OCI-LY3 (cell line): ENCODE measurements around the gene PRPH2.

ENCODE experiments used
- H2AFZ ChIP-seq: fragments of 200-600, 300-600 bp; shearing (Covaris generic); 2 replicates; pipeline ENCODE4 v1.6.0; 2014; ENCODE audit warnings: antibody characterized with exemption, low read depth, low read length
- H3K27ac ChIP-seq: fragments of 200-600, 300-600 bp; sonication (generic); 2 replicates; pipeline ENCODE4 v1.5.1; 2014; ENCODE audit warnings: mild to moderate bottlenecking, low read length, moderate library complexity, mixed read lengths
- H3K27me3 ChIP-seq: fragments of 200-600, 300-600 bp; sonication (generic); 2 replicates; pipeline ENCODE4 v1.6.1; 2014; ENCODE audit warnings: low read depth, low read length, mixed read lengths
- H3K36me3 ChIP-seq: fragments of 200-600, 300-600 bp; sonication (generic); replicated peaks from 2 replicates; pipeline ENCODE3; 2014; ENCODE audit warnings: low read depth, low read length, mixed read lengths
- H3K4me1 ChIP-seq: fragments of 300-600, 200-600 bp; sonication (generic); 2 replicates; pipeline ENCODE4 v1.6.1; 2014; ENCODE audit warnings: low read length, mixed read lengths
- H3K4me2 ChIP-seq: fragments of 200-600, 300-600 bp; sonication (generic); 2 replicates; pipeline ENCODE4 v1.6.1; 2014; ENCODE audit warnings: low read length, mixed read lengths
- H3K4me3 ChIP-seq: fragments of 300-600, 200-600 bp; sonication (generic); 2 replicates; pipeline ENCODE4 v1.5.1; 2014; ENCODE audit warnings: antibody characterized with exemption, mild to moderate bottlenecking, low read length, moderate library complexity
- H3K79me2 ChIP-seq: fragments of 300-600, 200-600 bp; shearing (Covaris generic); 2 replicates; pipeline ENCODE4 v1.6.1; 2014; ENCODE audit warnings: mild to moderate bottlenecking, low read length, mixed read lengths
- H3K9ac ChIP-seq: fragments of 300-600, 200-600 bp; shearing (Covaris generic); 2 replicates; pipeline ENCODE4 v1.6.0; 2014; ENCODE audit warnings: mild to moderate bottlenecking, low read length, moderate library complexity
- H3K9me3 ChIP-seq: fragments of 200-600, 300-600 bp; shearing (Covaris generic); 2 replicates; pipeline ENCODE4 v1.6.1; 2014; ENCODE audit warnings: low read length, mixed read lengths; ENCODE audit not compliant: insufficient read depth
- H4K20me1 ChIP-seq: fragments of 200-600, 300-600 bp; sonication (generic); 2 replicates; pipeline ENCODE4 v1.6.1; 2016; ENCODE audit warnings: low read length, mixed read lengths; ENCODE audit not compliant: insufficient read depth
- EZH2phosphoT487 ChIP-seq: fragments of 200-600 bp; shearing (Covaris generic); IDR thresholded peaks from 2 replicates; pipeline ENCODE4 v1.6.1; 2018; ENCODE audit warnings: antibody characterized with exemption, mixed run types, low read depth
- TF ChIP-seq, protein P1 (sequence below): fragments of 200-600, 300-600 bp; sonication (generic); IDR thresholded peaks from 2 replicates; pipeline ENCODE4 v1.5.1; 2014; ENCODE audit warnings: antibody characterized with exemption, low read length, low read depth

The PRPH2 gene

GRCh38 chr6:42751055-42751454, 28.7 kb upstream of the PRPH2 start:
- Histone ChIP-seq H3K36me3 (peaks cover 4% of the 10 kb centered on the region), H3K4me1 (peaks cover 16% of the 10 kb centered on the region), H3K9me3 (no peaks in the 10 kb centered on the region), H2AFZ (no peak overlapping the region), H3K27me3 (no peaks in the 10 kb centered on the region), H3K27ac (no peak overlapping the region), H3K4me2 (no peak overlapping the region), H3K9ac (no peak overlapping the region), H3K79me2 (no peaks in the 10 kb centered on the region), H3K4me3 (no peak overlapping the region), H4K20me1 (no peaks in the 10 kb centered on the region)
- TF ChIP-seq, protein P1, sequence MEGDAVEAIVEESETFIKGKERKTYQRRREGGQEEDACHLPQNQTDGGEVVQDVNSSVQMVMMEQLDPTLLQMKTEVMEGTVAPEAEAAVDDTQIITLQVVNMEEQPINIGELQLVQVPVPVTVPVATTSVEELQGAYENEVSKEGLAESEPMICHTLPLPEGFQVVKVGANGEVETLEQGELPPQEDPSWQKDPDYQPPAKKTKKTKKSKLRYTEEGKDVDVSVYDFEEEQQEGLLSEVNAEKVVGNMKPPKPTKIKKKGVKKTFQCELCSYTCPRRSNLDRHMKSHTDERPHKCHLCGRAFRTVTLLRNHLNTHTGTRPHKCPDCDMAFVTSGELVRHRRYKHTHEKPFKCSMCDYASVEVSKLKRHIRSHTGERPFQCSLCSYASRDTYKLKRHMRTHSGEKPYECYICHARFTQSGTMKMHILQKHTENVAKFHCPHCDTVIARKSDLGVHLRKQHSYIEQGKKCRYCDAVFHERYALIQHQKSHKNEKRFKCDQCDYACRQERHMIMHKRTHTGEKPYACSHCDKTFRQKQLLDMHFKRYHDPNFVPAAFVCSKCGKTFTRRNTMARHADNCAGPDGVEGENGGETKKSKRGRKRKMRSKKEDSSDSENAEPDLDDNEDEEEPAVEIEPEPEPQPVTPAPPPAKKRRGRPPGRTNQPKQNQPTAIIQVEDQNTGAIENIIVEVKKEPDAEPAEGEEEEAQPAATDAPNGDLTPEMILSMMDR = no peak
- no peak for TF ChIP-seq EZH2phosphoT487

- peaks cover 26% of the 10 kb centered on the region for H3K4me1 ChIP-seq
- peak overlapping the region; percentile 77 for H3K4me3 ChIP-seq
- TF ChIP-seq EZH2phosphoT487 = no peak
- TF ChIP-seq, protein P1 = no peak
- peak overlapping the region; percentile 93 for H3K4me2 ChIP-seq
- H3K9ac ChIP-seq = peak overlapping the region; percentile 85; the same call in 1 of the 2 replicates
- no peak overlapping the region for H3K27ac ChIP-seq
- H2AFZ ChIP-seq = no peak overlapping the region
- H3K9me3 ChIP-seq = no peaks in the 10 kb centered on the region
- H3K36me3 ChIP-seq = peaks cover 16% of the 10 kb centered on the region
- peaks cover 8% of the 10 kb centered on the region; the same call in 1 of the 2 replicates for H4K20me1 ChIP-seq
- H3K79me2 ChIP-seq = peaks cover 22% of the 10 kb centered on the region
- H3K27me3 ChIP-seq = no peaks in the 10 kb centered on the region
Measured at GRCh38 chr6:42748203-42748898, 26.0 kb upstream of the PRPH2 start.

GRCh38 chr6:42746463-42747391, 24.3 kb upstream of the PRPH2 start:
- TF ChIP-seq, protein P1 = no peak
- TF ChIP-seq EZH2phosphoT487 = no peak
- H3K4me2 ChIP-seq = peak overlapping the region; percentile 93
- H3K9ac ChIP-seq = peak overlapping the region; percentile 85
- H3K4me3 ChIP-seq = peak overlapping the region; percentile 77
- H3K36me3 ChIP-seq = peaks cover 13% of the 10 kb centered on the region
- peak overlapping the region; percentile 92 for H3K27ac ChIP-seq
- H2AFZ ChIP-seq = peak overlapping the region; percentile 9
- H3K79me2 ChIP-seq = peaks cover 22% of the 10 kb centered on the region
- H3K4me1 ChIP-seq = peaks cover 26% of the 10 kb centered on the region
- H4K20me1 ChIP-seq = peaks cover 8% of the 10 kb centered on the region; the same call in 1 of the 2 replicates
- no peaks in the 10 kb centered on the region for H3K27me3 ChIP-seq
- no peaks in the 10 kb centered on the region for H3K9me3 ChIP-seq
